Measurements from ENCODE around the gene GATA2. TPM values are rescaled to one million over a fixed set of nuclear protein-coding genes. Genes with fewer than 3 reads are reported as not detected.

The GATA2 gene
- total and polyA plus RNA-seq, 2 experiments from 2014 or later: 0.52 to 0.83 TPM

DNA sequence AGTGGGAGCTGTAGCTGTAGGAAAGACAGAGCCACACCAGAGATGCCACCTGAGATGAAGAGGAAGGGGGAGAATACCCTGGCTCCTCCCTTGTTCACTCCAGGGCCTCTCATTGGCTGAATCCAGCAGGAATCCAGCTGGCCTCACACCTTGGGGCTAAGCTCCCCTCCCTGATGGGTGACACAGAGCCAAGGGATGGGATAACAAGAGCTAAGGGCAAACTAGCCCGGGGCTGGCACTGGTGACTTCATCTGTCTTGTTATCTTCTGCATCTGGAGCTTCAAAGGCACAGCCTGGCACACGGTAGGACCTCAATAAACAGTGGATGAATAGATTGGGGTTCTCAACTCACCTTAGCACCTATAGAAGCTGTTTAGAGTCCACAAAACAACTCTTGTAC lies 13.8 kb upstream of the GATA2 start:
- Mint-ChIP-seq H3K36me3 (ENCODE audit: low read depth) (no peaks in the 10 kb centered on the region), H3K9me3 (no peaks in the 10 kb centered on the region; the same call in 2 of the 3 replicates), H3K4me1 (no peaks in the 10 kb centered on the region; the same call in 2 of the 3 replicates), H3K27me3 (ENCODE audit: insufficient read depth, low read depth, poor library complexity) (peaks cover 4% of the 10 kb centered on the region), H3K27ac (no peak overlapping the region), H3K4me3 (no peak overlapping the region)
- no peak overlapping the region for H3K27ac ChIP-seq (ENCODE audit: low read depth)
- no peaks in the 10 kb centered on the region for H3K79me2 ChIP-seq (replicated peaks; ENCODE audit: insufficient read depth)
- H3K36me3 ChIP-seq (ENCODE audit: insufficient read depth): no peaks in the 10 kb centered on the region
- H2AFZ ChIP-seq: no peak overlapping the region
- DNase-seq (ENCODE audit: low spot score): no peak
- no peaks in the 10 kb centered on the region for H3F3A ChIP-seq (replicated peaks; ENCODE audit: low read depth)
- no peaks in the 10 kb centered on the region for H3K27me3 ChIP-seq (ENCODE audit: insufficient read depth)
- ATAC-seq: no peak
- no peaks in the 10 kb centered on the region for H3K4me1 ChIP-seq (ENCODE audit: insufficient read depth)
- H3K9me2 ChIP-seq (ENCODE audit: insufficient read depth): no peaks in the 10 kb centered on the region
- H3K4me3 ChIP-seq: no peak overlapping the region
- no peaks in the 10 kb centered on the region for H4K20me1 ChIP-seq (replicated peaks; ENCODE audit: insufficient read depth)
- TF ChIP-seq EZH2 (IDR thresholded peaks at IDR 0.05; ENCODE audit: low read depth, unreplicated experiment) (no peak), ZNF331 (CRISPR knock-in tag; IDR thresholded peaks at IDR 0.05; ENCODE audit: low read depth) (no peak), EZH2phosphoT487 (IDR thresholded peaks at IDR 0.05; ENCODE audit: unreplicated experiment) (no peak), CREB1 (CRISPR knock-in tag; IDR thresholded peaks at IDR 0.05; ENCODE audit: low read depth) (no peak), ZNF462 (CRISPR knock-in tag; IDR thresholded peaks at IDR 0.05) (no peak)
- no peak overlapping the region for H3K4me2 ChIP-seq

- no peaks in the 10 kb centered on the region for H3K27me3 ChIP-seq (ENCODE audit: insufficient read depth)
- H2AFZ ChIP-seq: no peak overlapping the region
- no peak for DNase-seq (ENCODE audit: low spot score)
- Mint-ChIP-seq H3K4me1 (no peaks in the 10 kb centered on the region; the same call in 2 of the 3 replicates), H3K9me3 (no peaks in the 10 kb centered on the region; the same call in 2 of the 3 replicates), H3K27ac (no peak overlapping the region), H3K36me3 (ENCODE audit: low read depth) (no peaks in the 10 kb centered on the region), H3K4me3 (no peak overlapping the region), H3K27me3 (ENCODE audit: insufficient read depth, low read depth, poor library complexity) (peaks cover 4% of the 10 kb centered on the region)
- no peaks in the 10 kb centered on the region for H3K4me1 ChIP-seq (ENCODE audit: insufficient read depth)
- H3K4me2 ChIP-seq: no peak overlapping the region
- no peaks in the 10 kb centered on the region for H4K20me1 ChIP-seq (replicated peaks; ENCODE audit: insufficient read depth)
- no peaks in the 10 kb centered on the region for H3F3A ChIP-seq (replicated peaks; ENCODE audit: low read depth)
- no peaks in the 10 kb centered on the region for H3K36me3 ChIP-seq (ENCODE audit: insufficient read depth)
- H3K4me3 ChIP-seq: no peak overlapping the region
- no peaks in the 10 kb centered on the region for H3K79me2 ChIP-seq (replicated peaks; ENCODE audit: insufficient read depth)
- H3K27ac ChIP-seq (ENCODE audit: low read depth): no peak overlapping the region
- no peaks in the 10 kb centered on the region for H3K9me2 ChIP-seq (ENCODE audit: insufficient read depth)
- ATAC-seq: peak; percentile 22; the same call in 1 of the 3 replicates
- TF ChIP-seq, protein P1, sequence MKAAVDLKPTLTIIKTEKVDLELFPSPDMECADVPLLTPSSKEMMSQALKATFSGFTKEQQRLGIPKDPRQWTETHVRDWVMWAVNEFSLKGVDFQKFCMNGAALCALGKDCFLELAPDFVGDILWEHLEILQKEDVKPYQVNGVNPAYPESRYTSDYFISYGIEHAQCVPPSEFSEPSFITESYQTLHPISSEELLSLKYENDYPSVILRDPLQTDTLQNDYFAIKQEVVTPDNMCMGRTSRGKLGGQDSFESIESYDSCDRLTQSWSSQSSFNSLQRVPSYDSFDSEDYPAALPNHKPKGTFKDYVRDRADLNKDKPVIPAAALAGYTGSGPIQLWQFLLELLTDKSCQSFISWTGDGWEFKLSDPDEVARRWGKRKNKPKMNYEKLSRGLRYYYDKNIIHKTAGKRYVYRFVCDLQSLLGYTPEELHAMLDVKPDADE (IDR thresholded peaks at IDR 0.05): no peak
- TF ChIP-seq EZH2phosphoT487 (IDR thresholded peaks at IDR 0.05; ENCODE audit: unreplicated experiment): no peak
- TF ChIP-seq NANOG (IDR thresholded peaks at IDR 0.05; ENCODE audit: borderline replicate concordance): no peak
- TF ChIP-seq ZNF331 (CRISPR knock-in tag; IDR thresholded peaks at IDR 0.05; ENCODE audit: low read depth): no peak
- no peak for TF ChIP-seq ZNF114 (CRISPR knock-in tag; IDR thresholded peaks at IDR 0.05)
These were observed 12.8 kb upstream of the GATA2 start for GRCh38 chr3:128505771-128506170.

Data from GM23338 (cell line).